Upper lobe of left lung (tissue), 6 donors: ENCODE results near the gene GNRH2. TPM values are rescaled to one million over a fixed set of nuclear protein-coding genes. Genes with fewer than 3 reads are reported as not detected.
"Not testable (repeated sequence)": the region's sequence is repeated elsewhere in the genome, so short reads cannot be mapped to it uniquely, and the experiment has no call there.

ENCODE experiments used
- ATAC-seq, 2 donors: fragments of 200-7000 bp; cut with Tn5 transposase; one replicate each; pipeline ENCODE4 v1.9.1; 2022; ENCODE audit warnings: mild to moderate bottlenecking in 2 of 2, moderate library complexity in 2 of 2; ENCODE audit not compliant: low FRiP score in 2 of 2
- DNase-seq, 2 donors: peaks; one replicate each; pipeline ENCODE4 v3.0.0-alpha.2; 2019 to 2020
- H3K27ac ChIP-seq, 4 donors: fragments of 200-600 bp; sonication (generic); one replicate each; pipeline ENCODE4 v1.5.1; 2016 to 2019
- H3K27me3 ChIP-seq, 4 donors: fragments of 200-600 bp; sonication (generic); one replicate each; pipeline ENCODE4 v1.5.1; 2017 to 2019
- H3K36me3 ChIP-seq, 4 donors: fragments of 200-600 bp; sonication (generic); one replicate each; pipeline ENCODE4 v1.5.1; 2016 to 2019
- H3K4me1 ChIP-seq, 4 donors: fragments of 200-600 bp; sonication (generic); one replicate each; pipeline ENCODE4 v1.5.1; 2018 to 2019
- H3K4me3 ChIP-seq, 4 donors: fragments of 200-600 bp; sonication (generic); one replicate each; pipeline ENCODE4 v1.5.1; 2017 to 2019; ENCODE audit warnings: mild to moderate bottlenecking in 2 of 4, moderate library complexity in 1 of 4
- H3K9me3 ChIP-seq, 4 donors: fragments of 200-600 bp; sonication (generic); one replicate each; pipeline ENCODE4 v1.5.1; 2018 to 2019
- EP300 ChIP-seq, 4 donors: sonication (generic); formaldehyde crosslinking; IDR thresholded peaks; one replicate each; pipeline ENCODE4 v1.5.1; 2017; ENCODE audit warnings: antibody characterized with exemption in 4 of 4, control low read depth in 2 of 4
- POLR2A ChIP-seq, 4 donors: fragments of 450-650 bp; IDR thresholded peaks; one replicate each; pipeline ENCODE4 v1.5.1; 2016 to 2017; ENCODE audit warnings: antibody characterized with exemption in 4 of 4, mild to moderate bottlenecking in 2 of 4
- POLR2AphosphoS5 ChIP-seq, 2 donors: sonication (generic); formaldehyde crosslinking; IDR thresholded peaks; one replicate each; pipeline ENCODE4 v1.5.1; 2017; ENCODE audit warnings: antibody characterized with exemption in 2 of 2
- WGBS, 2 donors: methylation state at CpG; one replicate each; pipeline ENCODE4 v1.1.5; 2017 to 2018; 5-methylcytosine and 5-hydroxymethylcytosine counted together
- total RNA-seq, 6 donors: library from RNA; depleted of rRNA in 4 of 6; stranded (reverse); fragments of >200 nt in 4 of 6; gene quantifications; one replicate each; pipeline versions ENCODE4 v1.1.0 to v1.2.1, GENCODE V29; 2016 to 2021
- TF ChIP-seq, protein P1 (sequence below), 6 experiments: fragments of 450-650 bp in 4 of 6; fragments of 200-600 bp in 2 of 6; sonication (generic) in 2 of 6; IDR thresholded peaks; one replicate each; pipeline ENCODE4 v1.5.1; 2016 to 2019; ENCODE audit warnings: antibody characterized with exemption in 6 of 6
- donor health status: DM: no; HTN: no; CAD: no; lungs with moderate emphysema.
- donor health status: DM: no; HTN: yes; CAD: no; lungs with severe emphysema.

The GNRH2 gene
- total RNA-seq, 6 donors from 2014 or later, result 1.1 TPM; not detected in 5

DNA sequence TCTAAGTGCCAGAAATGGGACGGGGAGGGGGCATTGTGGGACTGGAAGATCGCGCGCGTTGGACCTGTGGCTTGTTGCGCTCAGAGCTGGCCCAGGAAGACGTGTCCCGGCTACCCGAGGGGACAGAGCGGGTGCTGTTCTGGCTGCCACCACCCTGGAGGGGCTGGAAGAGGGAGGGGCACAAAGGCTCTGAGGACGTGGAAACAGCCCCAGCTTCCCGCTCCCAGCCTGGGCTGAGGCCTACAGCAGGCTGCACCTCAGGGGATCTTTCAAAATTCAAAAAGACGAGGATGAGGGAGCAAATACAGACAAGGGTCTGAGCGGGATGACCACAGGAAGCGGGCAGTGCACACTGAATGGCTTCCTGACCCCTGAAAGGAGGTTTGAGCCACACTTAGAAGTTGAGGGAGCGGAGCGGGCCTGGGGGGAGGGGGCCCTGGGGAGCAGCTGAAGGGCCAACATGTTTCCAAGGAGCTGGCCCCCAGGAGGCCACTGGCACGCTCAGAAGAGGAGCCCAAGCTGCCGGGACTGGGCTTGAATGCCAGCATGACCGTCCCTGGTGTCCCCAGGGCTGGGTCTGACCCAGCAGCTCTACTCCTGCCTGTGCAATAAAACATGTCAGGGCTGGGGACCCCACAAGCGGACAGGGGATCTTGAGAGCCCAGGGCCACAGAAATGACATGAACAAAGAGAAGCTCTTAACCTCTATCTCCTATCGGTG lies 29.3 kb downstream of the GNRH2 start:
- DNase-seq (peak in 1 of 2 donors; percentile 63), ATAC-seq (no peak)
- H3K27me3 ChIP-seq, result peaks cover 0 to 13% (median 9%) of the 10 kb centered on the region in 4 donors
- WGBS, 2 donors, result 76% methylated on average over 18 to 22 of the region's 22 CpGs
- H3K4me3 ChIP-seq, result peak overlapping the region in 3 of 4 donors; percentile 45 to 60 (median 59)
- no peak overlapping the region for H3K27ac ChIP-seq
- H3K9me3 ChIP-seq, result no peaks in the 10 kb centered on the region
- TF ChIP-seq POLR2A (IDR thresholded peaks at IDR 0.05) (no peak), POLR2AphosphoS5 (IDR thresholded peaks at IDR 0.05) (no peak), EP300 (IDR thresholded peaks at IDR 0.05) (no peak)
- TF ChIP-seq, protein P1, sequence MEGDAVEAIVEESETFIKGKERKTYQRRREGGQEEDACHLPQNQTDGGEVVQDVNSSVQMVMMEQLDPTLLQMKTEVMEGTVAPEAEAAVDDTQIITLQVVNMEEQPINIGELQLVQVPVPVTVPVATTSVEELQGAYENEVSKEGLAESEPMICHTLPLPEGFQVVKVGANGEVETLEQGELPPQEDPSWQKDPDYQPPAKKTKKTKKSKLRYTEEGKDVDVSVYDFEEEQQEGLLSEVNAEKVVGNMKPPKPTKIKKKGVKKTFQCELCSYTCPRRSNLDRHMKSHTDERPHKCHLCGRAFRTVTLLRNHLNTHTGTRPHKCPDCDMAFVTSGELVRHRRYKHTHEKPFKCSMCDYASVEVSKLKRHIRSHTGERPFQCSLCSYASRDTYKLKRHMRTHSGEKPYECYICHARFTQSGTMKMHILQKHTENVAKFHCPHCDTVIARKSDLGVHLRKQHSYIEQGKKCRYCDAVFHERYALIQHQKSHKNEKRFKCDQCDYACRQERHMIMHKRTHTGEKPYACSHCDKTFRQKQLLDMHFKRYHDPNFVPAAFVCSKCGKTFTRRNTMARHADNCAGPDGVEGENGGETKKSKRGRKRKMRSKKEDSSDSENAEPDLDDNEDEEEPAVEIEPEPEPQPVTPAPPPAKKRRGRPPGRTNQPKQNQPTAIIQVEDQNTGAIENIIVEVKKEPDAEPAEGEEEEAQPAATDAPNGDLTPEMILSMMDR (IDR thresholded peaks at IDR 0.05), result no peak
- H3K4me1 ChIP-seq, result peaks cover 4 to 20% (median 15%) of the 10 kb centered on the region in 4 donors
- H3K36me3 ChIP-seq, result no peaks in the 10 kb centered on the region

DNA sequence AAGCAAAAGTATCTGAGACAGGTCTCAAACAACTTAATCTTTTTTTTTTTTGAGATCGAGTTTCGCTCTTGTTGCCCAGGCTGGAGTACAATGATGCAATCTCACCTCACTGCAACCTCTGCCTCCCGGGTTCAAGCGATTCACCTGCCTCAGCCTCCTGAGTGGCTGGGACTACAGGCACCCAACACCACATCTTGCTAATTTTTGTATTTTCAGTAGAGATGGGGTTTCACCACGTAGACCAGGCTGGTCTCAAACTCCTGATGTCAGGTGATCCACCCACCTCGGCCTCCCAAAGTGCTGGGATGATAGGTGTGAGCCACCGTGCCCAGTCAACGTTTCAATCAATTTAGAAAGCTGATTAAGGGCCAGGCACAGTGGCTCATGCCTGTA lies 29.8 kb downstream of the GNRH2 start:
- H3K4me1 ChIP-seq, result peaks cover 4 to 20% (median 15%) of the 10 kb centered on the region in 4 donors
- 83 to 92% methylated on average over 8 of the region's 8 CpGs for WGBS, 2 donors
- peaks cover 0 to 13% (median 9%) of the 10 kb centered on the region in 4 donors for H3K27me3 ChIP-seq
- not testable (repeated sequence) for H3K36me3 ChIP-seq, DNase-seq, H3K4me3 ChIP-seq, ATAC-seq, H3K27ac ChIP-seq, H3K9me3 ChIP-seq

DNA sequence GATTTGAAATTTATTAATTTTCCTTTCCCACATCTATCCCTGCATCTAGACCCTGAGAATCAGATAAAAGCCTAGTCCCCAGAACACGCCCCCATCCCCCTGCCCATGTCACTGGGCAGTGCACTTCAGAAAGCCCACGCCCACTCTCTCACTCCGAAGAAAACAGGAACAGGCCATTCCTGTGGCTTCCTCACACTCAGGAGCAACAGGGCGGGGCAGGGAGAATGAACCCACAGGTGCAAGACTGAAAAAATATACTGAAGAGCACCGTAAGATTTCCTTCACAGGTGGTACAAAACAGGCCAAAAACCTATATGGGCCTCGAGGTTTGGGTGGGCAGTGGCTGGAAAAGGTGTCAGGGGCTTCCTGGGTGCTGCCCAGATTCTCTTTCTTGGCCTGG lies 31.4 kb downstream of the GNRH2 start:
- Histone ChIP-seq H3K27ac (no peak overlapping the region), H3K9me3 (no peaks in the 10 kb centered on the region), H3K4me1 (peaks cover 4 to 20% (median 15%) of the 10 kb centered on the region in 4 donors), H3K27me3 (peaks cover 0 to 13% (median 9%) of the 10 kb centered on the region in 4 donors), H3K36me3 (no peaks in the 10 kb centered on the region), H3K4me3 (no peak overlapping the region)
- ATAC-seq (no peak), DNase-seq (peak in 1 of 2 donors; percentile 62)
- TF ChIP-seq, protein P1 (IDR thresholded peaks at IDR 0.05), result no peak
- TF ChIP-seq POLR2A (IDR thresholded peaks at IDR 0.05), result no peak
- 31 to 52% methylated on average over 6 of the region's 6 CpGs for WGBS, 2 donors

DNA sequence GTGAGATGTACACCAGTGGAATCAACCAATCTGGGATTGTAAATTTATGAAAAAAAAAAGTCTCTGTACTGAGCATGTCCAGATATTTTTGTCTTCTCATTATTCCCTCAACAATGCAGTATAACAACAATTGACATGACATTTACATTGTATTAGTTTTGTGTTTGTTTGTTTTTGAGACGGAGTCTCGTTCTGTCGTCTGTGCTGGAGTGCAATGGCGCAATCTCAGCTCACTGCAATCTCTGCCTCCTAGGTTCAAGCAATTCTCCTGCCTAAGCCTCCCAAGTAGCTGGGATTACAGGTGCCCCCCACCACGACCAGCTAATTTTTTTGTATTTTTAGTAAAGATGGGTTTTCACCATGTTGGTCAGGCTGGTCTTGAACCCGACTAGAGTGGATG lies 31.9 kb downstream of the GNRH2 start:
- Histone ChIP-seq H3K4me1 (peaks cover 4 to 20% (median 15%) of the 10 kb centered on the region in 4 donors), H3K27me3 (peaks cover 0 to 13% (median 9%) of the 10 kb centered on the region in 4 donors)
- DNase-seq, ATAC-seq, H3K36me3 ChIP-seq, H3K4me3 ChIP-seq, H3K27ac ChIP-seq, H3K9me3 ChIP-seq: not testable (repeated sequence)
- WGBS, 2 donors, result 75 to 76% methylated on average over 6 of the region's 6 CpGs

DNA sequence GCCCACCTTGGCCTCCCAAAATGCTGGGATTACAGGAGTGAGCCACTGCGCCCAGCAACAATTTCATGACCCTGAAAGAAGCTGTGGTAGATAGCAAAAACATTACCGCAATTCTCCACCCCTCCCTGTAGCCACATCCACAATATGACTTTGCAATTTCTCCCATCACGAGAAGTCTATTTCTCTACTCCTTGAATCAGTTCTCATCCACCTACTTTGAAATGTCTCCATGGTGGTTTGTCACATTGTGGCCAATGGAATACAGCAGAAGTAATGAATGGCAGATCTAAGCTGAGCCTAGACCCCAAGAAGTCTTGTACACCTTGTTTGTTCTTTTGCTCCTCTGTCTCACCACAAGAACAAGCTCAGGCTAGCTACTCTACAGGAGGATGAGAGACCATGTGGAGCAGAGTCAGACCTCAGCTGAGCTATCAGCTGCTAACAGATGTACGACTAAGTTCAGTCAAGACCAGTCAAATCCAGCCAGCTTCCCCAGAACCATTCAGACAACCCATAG lies 34.3 kb downstream of the GNRH2 start:
- H3K36me3 ChIP-seq, result no peaks in the 10 kb centered on the region
- no peak for ATAC-seq
- H3K27me3 ChIP-seq, result peaks cover 0 to 12% (median 7%) of the 10 kb centered on the region in 4 donors
- TF ChIP-seq, protein P1 (IDR thresholded peaks at IDR 0.05), result no peak
- TF ChIP-seq POLR2AphosphoS5 (IDR thresholded peaks at IDR 0.05), result no peak
- TF ChIP-seq POLR2A (IDR thresholded peaks at IDR 0.05), result no peak
- no peak for TF ChIP-seq EP300 (IDR thresholded peaks at IDR 0.05)
- peaks cover 4 to 12% (median 7%) of the 10 kb centered on the region in 4 donors for H3K4me1 ChIP-seq
- no peak overlapping the region for H3K4me3 ChIP-seq
- no peaks in the 10 kb centered on the region for H3K9me3 ChIP-seq
- 58 to 71% methylated on average over 3 to 4 of the region's 4 CpGs for WGBS, 2 donors
- no peak overlapping the region for H3K27ac ChIP-seq
- no peak for DNase-seq
